Heart left ventricle (tissue), 16 donors: Measurements from ENCODE around the gene MED27. TPM values are rescaled to one million over a fixed set of nuclear protein-coding genes. Genes with fewer than 3 reads are reported as not detected.

Experiments used
- ATAC-seq, 4 donors: fragments of 200-7000 bp; cut with Tn5 transposase; one replicate each; pipeline ENCODE4 v1.9.1; 2020 to 2022; ENCODE audit warnings: moderate library complexity in 4 of 4, mild to moderate bottlenecking in 3 of 4, moderate number of reproducible peaks in 1 of 4
- DNase-seq, 5 donors: peaks; one replicate each; pipeline ENCODE4 v3.0.0-alpha.2; 2020
- H3K27ac ChIP-seq, 12 donors: fragments of 200-600 bp; sonication (generic) in 4 of 12; one replicate each; pipeline versions ENCODE4 v1.5.0 to v1.8.0; 2016 to 2022; ENCODE audit warnings: mild to moderate bottlenecking in 2 of 12
- H3K27me3 ChIP-seq, 9 donors: fragments of 200-600 bp; sonication (generic) in 2 of 9; one replicate each; pipeline versions ENCODE4 v1.5.1 to v1.8.0; 2016 to 2022; ENCODE audit warnings: mild to moderate bottlenecking in 3 of 9
- H3K36me3 ChIP-seq, 9 donors: fragments of 200-600 bp; sonication (generic) in 2 of 9; one replicate each; pipeline versions ENCODE4 v1.5.0 to v1.8.0; 2018 to 2022; ENCODE audit warnings: mild to moderate bottlenecking in 2 of 9
- H3K4me1 ChIP-seq, 12 donors: fragments of 200-600 bp; sonication (generic) in 4 of 12; one replicate each; pipeline versions ENCODE4 v1.5.0 to v1.8.0; 2016 to 2022; ENCODE audit warnings: mild to moderate bottlenecking in 3 of 12
- H3K4me3 ChIP-seq, 12 donors: fragments of 200-600 bp; sonication (generic) in 4 of 12; one replicate each; pipeline versions ENCODE4 v1.5.0 to v1.8.0; 2017 to 2022; ENCODE audit warnings: mild to moderate bottlenecking in 9 of 12, moderate library complexity in 4 of 12
- H3K9me3 ChIP-seq, 12 donors: fragments of 200-600 bp; sonication (generic) in 4 of 12; one replicate each; pipeline versions ENCODE4 v1.5.0 to v1.8.0; 2016 to 2022; ENCODE audit warnings: mild to moderate bottlenecking in 1 of 12
- POLR2A ChIP-seq, 2 donors: fragments of 450-650 bp; IDR thresholded peaks; one replicate each; pipeline ENCODE4 v1.6.1; 2017; ENCODE audit warnings: antibody characterized with exemption in 2 of 2, mild to moderate bottlenecking in 2 of 2, moderate library complexity in 2 of 2
- WGBS, 4 donors: extraction: QIAGEN DNeasy Blood & Tissue Kit in 2 of 4; methylation state at CpG; one replicate each; pipeline versions ENCODE4 v1.1.5 to v1.1.7; 2013 to 2018; 5-methylcytosine and 5-hydroxymethylcytosine counted together
- intact Hi-C, 10 donors: fragments of 100-400 bp; cut with DNase I; formaldehyde crosslinking; loops; one replicate each; pipeline versions ENCODE4 v1.11.1 to v1.14.2; 2022
- polyA plus RNA-seq, 2 donors: library from polyadenylated mRNA; stranded (reverse); fragments of 200-250 nt; gene quantifications; one replicate each; pipeline ENCODE4 v1.2.3, GENCODE V29; 2013
- total RNA-seq, 9 donors: library from RNA; depleted of rRNA in 2 of 9; stranded (reverse); fragments of >200 nt in 2 of 9; fragmentation: NEBNext Ultra II Directional in 3 of 9; extraction: Animal tissue kit (Norgen Biotek cat#: 25700) in 3 of 9; gene quantifications; one replicate each; pipeline versions ENCODE4 v1.1.0 to v1.2.4, GENCODE V29; 2016 to 2023
- TF ChIP-seq, protein P1 (sequence below), 12 donors: fragments of 200-600 bp; sonication (generic) in 4 of 12; IDR thresholded peaks; one replicate each; pipeline versions ENCODE4 v1.5.0 to v1.8.0; 2018 to 2022; ENCODE audit warnings: antibody characterized with exemption in 12 of 12, mild to moderate bottlenecking in 5 of 12
- donor health status: ischemic (EF 13 %, LVEDD 7.1; RV severe dilation, severe dysfunction).
- donor health status: healthy with polysubstance abuse.
- donor health status: DM: no; HTN: yes; CAD: no.
- donor health status: DM: no; HTN: no; CAD: no.
- donor health status: ischemic (EF 25% LVEDD 6.9; RV normal size, moderate dysfunction).
- donor health status: ischemic (EF 25% LVEDD 5.7; RV mildly dilated, moderate dysfunction).
- donor health status: healthy.
- donor health status: DM: yes; HTN: yes; CAD: no.
- donor health status: ischemic (EF 35%, LVEDD 5.7; RV mildly dilated, moderate dysfunction).
- donor health status: nonischemic (EF 11% LVEDD 7.7; RV severe dilation, severe dysfunction).
- donor health status: DM: yes; HTN: yes; CAD: no.
- donor health status: PGD.
- donor health status: ischemic (EF 29% LVEDD 5.4; RV normal size, mild dysfunction).
- donor health status: nonischemic (EF 23%, LVEDD 6.1; RV moderate dilation, normal function).

The MED27 gene
- total and polyA plus RNA-seq, 11 donors, result 14.3 to 23.0 (median 15.6) TPM

DNA sequence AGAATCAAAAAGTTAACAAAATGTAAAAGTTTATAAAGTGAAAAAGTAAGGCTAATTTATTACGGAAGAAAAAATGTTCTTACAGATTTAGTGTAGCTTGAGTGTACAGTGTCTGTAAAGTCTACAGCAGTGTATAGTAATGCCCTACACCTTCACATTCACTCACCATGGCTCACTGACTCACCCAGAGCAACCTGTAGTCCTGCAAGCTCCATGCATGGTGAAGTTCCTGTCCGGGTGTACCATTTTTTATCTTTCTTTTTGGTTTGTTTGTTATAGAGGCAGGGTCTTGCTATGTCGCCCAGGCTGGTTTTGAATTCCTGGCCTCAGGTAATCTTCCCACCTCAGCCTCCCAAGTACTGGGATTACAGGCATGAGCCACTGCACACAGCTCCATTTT lies 93.6 kb downstream of the MED27 start:
- WGBS, 4 donors, result 95 to 98% (median 97%) methylated on average over 3 of the region's 3 CpGs
- H3K4me3 ChIP-seq, result no peak overlapping the region
- DNase-seq (no peak), ATAC-seq (no peak)
- no peaks in the 10 kb centered on the region for H3K9me3 ChIP-seq
- TF ChIP-seq, protein P1, sequence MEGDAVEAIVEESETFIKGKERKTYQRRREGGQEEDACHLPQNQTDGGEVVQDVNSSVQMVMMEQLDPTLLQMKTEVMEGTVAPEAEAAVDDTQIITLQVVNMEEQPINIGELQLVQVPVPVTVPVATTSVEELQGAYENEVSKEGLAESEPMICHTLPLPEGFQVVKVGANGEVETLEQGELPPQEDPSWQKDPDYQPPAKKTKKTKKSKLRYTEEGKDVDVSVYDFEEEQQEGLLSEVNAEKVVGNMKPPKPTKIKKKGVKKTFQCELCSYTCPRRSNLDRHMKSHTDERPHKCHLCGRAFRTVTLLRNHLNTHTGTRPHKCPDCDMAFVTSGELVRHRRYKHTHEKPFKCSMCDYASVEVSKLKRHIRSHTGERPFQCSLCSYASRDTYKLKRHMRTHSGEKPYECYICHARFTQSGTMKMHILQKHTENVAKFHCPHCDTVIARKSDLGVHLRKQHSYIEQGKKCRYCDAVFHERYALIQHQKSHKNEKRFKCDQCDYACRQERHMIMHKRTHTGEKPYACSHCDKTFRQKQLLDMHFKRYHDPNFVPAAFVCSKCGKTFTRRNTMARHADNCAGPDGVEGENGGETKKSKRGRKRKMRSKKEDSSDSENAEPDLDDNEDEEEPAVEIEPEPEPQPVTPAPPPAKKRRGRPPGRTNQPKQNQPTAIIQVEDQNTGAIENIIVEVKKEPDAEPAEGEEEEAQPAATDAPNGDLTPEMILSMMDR (IDR thresholded peaks at IDR 0.05), result no peak
- no peak for TF ChIP-seq POLR2A (IDR thresholded peaks at IDR 0.05)
- H3K27ac ChIP-seq, result no peak overlapping the region
- H3K36me3 ChIP-seq, result peaks cover 0 to 3% (median 0%) of the 10 kb centered on the region in 9 donors
- peaks cover 0 to 12% (median 3%) of the 10 kb centered on the region in 12 donors for H3K4me1 ChIP-seq
- H3K27me3 ChIP-seq, result no peaks in the 10 kb centered on the region
- intact Hi-C loops, result loop anchor here in 1 of 10 donors (10.0 kb wide), 1 partner anchor 71 kb away; no protein-coding TSS in a partner anchor

DNA sequence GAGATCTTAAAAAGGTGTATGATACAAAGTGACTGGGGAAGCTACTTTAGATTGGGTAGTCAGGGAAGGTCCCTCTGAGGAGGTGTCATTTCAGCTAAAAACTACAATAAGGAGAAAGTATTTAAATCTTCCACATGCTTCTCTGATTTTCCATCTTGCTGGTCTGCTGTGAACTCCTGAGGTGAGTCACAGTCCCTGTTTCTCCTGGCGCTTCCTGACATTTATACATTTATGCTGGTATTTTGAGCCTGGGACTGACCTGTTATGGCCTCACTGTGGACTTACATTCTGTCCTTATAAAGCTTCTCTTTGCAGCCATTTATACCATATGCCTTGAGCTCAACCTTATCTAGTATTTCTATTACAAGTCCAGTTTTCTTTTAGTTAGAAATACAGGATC lies 95.1 kb downstream of the MED27 start:
- WGBS, 4 donors, result 97 to 100% (median 100%) methylated on average over 1 of the region's 1 CpG
- DNase-seq (no peak), ATAC-seq (no peak)
- TF ChIP-seq, protein P1 (IDR thresholded peaks at IDR 0.05), result no peak
- TF ChIP-seq POLR2A (IDR thresholded peaks at IDR 0.05), result no peak
- no peaks in the 10 kb centered on the region for H3K9me3 ChIP-seq
- peaks cover 0 to 3% (median 0%) of the 10 kb centered on the region in 9 donors for H3K36me3 ChIP-seq
- H3K4me3 ChIP-seq, result no peak overlapping the region
- intact Hi-C loops, result loop anchor here in 1 of 10 donors (10.0 kb wide), 1 partner anchor 70 kb away; no protein-coding TSS in a partner anchor
- no peaks in the 10 kb centered on the region for H3K27me3 ChIP-seq
- H3K27ac ChIP-seq, result no peak overlapping the region
- H3K4me1 ChIP-seq, result peaks cover 0 to 22% (median 10%) of the 10 kb centered on the region in 12 donors

DNA sequence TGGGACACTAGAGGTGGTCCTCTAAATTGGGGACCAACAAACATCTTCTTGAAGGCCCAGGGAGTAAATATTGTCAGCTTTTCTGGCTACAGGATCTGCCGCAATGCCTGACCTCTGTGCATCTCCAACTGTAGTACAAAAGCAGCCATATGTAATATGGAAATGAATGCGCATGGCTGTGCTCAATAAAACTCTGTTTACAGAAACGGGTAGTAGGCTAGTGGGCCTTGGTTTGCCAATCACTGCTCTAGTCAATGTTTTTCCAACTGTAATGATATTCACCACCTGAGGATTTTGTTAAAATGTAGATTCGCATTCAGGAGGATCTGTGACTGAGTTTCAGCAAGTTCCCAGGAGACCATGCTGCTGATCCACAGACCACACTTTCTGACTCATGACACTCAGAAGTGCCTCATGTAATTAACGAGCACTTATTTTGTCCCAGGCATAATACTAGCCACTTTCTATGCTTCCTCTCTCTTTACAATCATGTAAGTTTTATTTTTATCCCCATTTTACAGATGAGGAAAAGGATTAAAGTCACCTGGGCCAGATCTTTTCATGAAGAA lies 96.9 kb downstream of the MED27 start:
- Histone ChIP-seq H3K4me1 (peaks cover 0 to 22% (median 10%) of the 10 kb centered on the region in 12 donors), H3K27me3 (no peaks in the 10 kb centered on the region), H3K4me3 (no peak overlapping the region), H3K9me3 (no peaks in the 10 kb centered on the region), H3K27ac (no peak overlapping the region), H3K36me3 (peaks cover 0 to 3% (median 0%) of the 10 kb centered on the region in 9 donors)
- DNase-seq, result no peak
- intact Hi-C loops, result loop anchor here in 1 of 10 donors (10.0 kb wide), 1 partner anchor 68 kb away; no protein-coding TSS in a partner anchor
- WGBS, 4 donors, result 77 to 92% (median 79%) methylated on average over 5 of the region's 5 CpGs
- no peak for ATAC-seq
- TF ChIP-seq, protein P1 (IDR thresholded peaks at IDR 0.05), result no peak
- no peak for TF ChIP-seq POLR2A (IDR thresholded peaks at IDR 0.05)

DNA sequence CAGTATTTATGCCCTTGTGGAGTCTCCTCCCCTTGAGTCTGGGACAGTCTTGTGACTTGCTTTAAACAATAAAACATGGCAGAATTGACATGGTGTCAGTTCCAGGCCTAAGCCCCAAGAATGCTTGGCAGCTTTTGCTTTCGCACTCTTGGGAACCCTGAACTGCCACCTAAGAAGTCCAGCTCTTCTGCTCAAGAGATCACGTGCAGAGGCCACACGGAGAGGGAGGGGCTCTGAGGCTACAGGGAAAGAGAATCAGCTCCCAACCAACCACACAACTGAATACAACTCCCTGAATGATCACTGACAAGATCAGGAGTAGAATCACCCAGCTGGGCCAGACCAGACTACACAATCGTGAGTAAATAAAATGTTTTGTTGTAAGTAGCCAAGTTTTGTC lies 97.6 kb downstream of the MED27 start:
- intact Hi-C loops, result loop anchor here in 1 of 10 donors (10.0 kb wide), 1 partner anchor 67 kb away; no protein-coding TSS in a partner anchor
- WGBS, 4 donors, result 85 to 92% (median 89%) methylated on average over 4 of the region's 4 CpGs

More for the DNA sequence above, 97.6 kb downstream of the MED27 start:
- Histone ChIP-seq H3K27ac (no peak overlapping the region), H3K9me3 (no peaks in the 10 kb centered on the region), H3K36me3 (peaks cover 0 to 3% (median 0%) of the 10 kb centered on the region in 9 donors), H3K4me1 (peaks cover 0 to 28% (median 10%) of the 10 kb centered on the region in 12 donors), H3K4me3 (no peak overlapping the region), H3K27me3 (no peaks in the 10 kb centered on the region)
- ATAC-seq (no peak), DNase-seq (no peak)
- no peak for TF ChIP-seq POLR2A (IDR thresholded peaks at IDR 0.05)
